Panc1 (cell line): Measurements from ENCODE around the gene TSPAN15. TPM values are rescaled to one million over a fixed set of nuclear protein-coding genes. Genes with fewer than 3 reads are reported as not detected.
A peak's percentile ranks its signal among the peaks of the same experiment; 100 is the strongest.

Experiments
- ATAC-seq: fragments of 200-7000 bp; cut with Tn5 transposase; 2 replicates; pipeline ENCODE4 v1.9.1; 2020; ENCODE audit warnings: mild to moderate bottlenecking, moderate library complexity
- BruUV-seq: library from RNA; stranded (reverse); fragments of 400-500 nt; replicated peaks from 2 replicates; lab custom pipeline; 2021; lab: Mats Ljungman, UMichigan
- CTCF ChIA-PET: fragments of 300-600 bp; sonication (Branson Sonifier 250); formaldehyde crosslinking; loops from one replicate; lab custom pipeline; 2022; ENCODE audit warnings: antibody characterized with exemption; lab: Charles Lee
- POLR2A ChIA-PET: fragments of 300-600 bp; sonication (Branson Sonifier 250); formaldehyde crosslinking; loops from one replicate; lab custom pipeline; 2022; ENCODE audit warnings: antibody characterized with exemption; lab: Charles Lee
- DNase-seq: peaks from one replicate; pipeline ENCODE4 v3.0.0-alpha.2; 2010; ENCODE audit warnings: low read depth, low spot score
- H3K27ac ChIP-seq: 2 replicates; pipeline ENCODE4 v1.5.1; 2011; ENCODE audit warnings: mild to moderate bottlenecking, low read length, inconsistent platforms
- H3K27me3 ChIP-seq: fragments of 200-500 bp; sonication (Bioruptor generic); 2 replicates; pipeline ENCODE4 v1.6.0; 2014; ENCODE audit warnings: low read length, inconsistent platforms; ENCODE audit not compliant: control insufficient read depth, insufficient read depth
- H3K36me3 ChIP-seq: fragments of 200-500 bp; sonication (Bioruptor generic); 2 replicates; pipeline ENCODE4 v1.5.1; 2014; ENCODE audit warnings: inconsistent platforms, mild to moderate bottlenecking, low read length, moderate library complexity; ENCODE audit not compliant: control insufficient read depth, insufficient read depth
- H3K4me1 ChIP-seq: 2 replicates; pipeline ENCODE4 v1.5.1; 2011; ENCODE audit warnings: inconsistent platforms, mild to moderate bottlenecking, low read length, moderate library complexity; ENCODE audit not compliant: control insufficient read depth, insufficient read depth
- H3K4me3 ChIP-seq, 2 experiments: 2 replicates each; pipeline ENCODE4 v1.5.1; 2011 to 2012; ENCODE audit warnings: low read depth in 2 of 2, low read length in 2 of 2, mild to moderate bottlenecking in 2 of 2, inconsistent platforms in 1 of 2, moderate library complexity in 1 of 2
- H3K9me3 ChIP-seq: fragments of 200-500 bp; sonication (Bioruptor generic); 2 replicates; pipeline ENCODE4 v1.5.1; 2014; ENCODE audit warnings: low read depth, mild to moderate bottlenecking, inconsistent platforms, low read length, moderate library complexity; ENCODE audit not compliant: control insufficient read depth, insufficient read depth
- POLR2AphosphoS5 ChIP-seq: IDR thresholded peaks from 2 replicates; pipeline ENCODE4 v1.6.1; 2012; ENCODE audit warnings: mild to moderate bottlenecking, low read depth, low read length, moderate library complexity
- SIN3A ChIP-seq: IDR thresholded peaks from 2 replicates; pipeline ENCODE4 v1.6.1; 2012; ENCODE audit warnings: low read depth, mild to moderate bottlenecking, low read length, moderate library complexity, borderline replicate concordance; ENCODE audit not compliant: insufficient read depth
- TCF7L2 ChIP-seq: IDR thresholded peaks from 2 replicates; pipeline ENCODE4 v1.6.1; 2011; ENCODE audit warnings: mild to moderate bottlenecking, low read depth, low read length, inconsistent platforms
- in situ Hi-C: cut with HindIII; loops from 2 replicates; pipeline ENCODE4 v1.10.0; 2016; ENCODE audit warnings: low sequenced_read_pairs, low pct_unique_long_range_greater_than_20kb
- intact Hi-C: fragments of 100-400 bp; cut with micrococcal nuclease; formaldehyde crosslinking; loops from one replicate; pipeline ENCODE4 v1.10.0; 2022; ENCODE audit not compliant: unreplicated experiment
- total RNA-seq: library from RNA; stranded (reverse); gene quantifications from one replicate; pipeline ENCODE4 v1.2.1, GENCODE V29; 2021; ENCODE audit not compliant: unreplicated experiment
- TF ChIP-seq, protein P1 (sequence below): fragments of 450-650 bp; IDR thresholded peaks from 2 replicates; pipeline ENCODE4 v1.5.1; 2017; ENCODE audit warnings: mild to moderate bottlenecking
- TF ChIP-seq, protein P2 (sequence below), 2 experiments: IDR thresholded peaks; 2 replicates each; pipeline ENCODE4 v1.6.1; 2011 to 2012; ENCODE audit warnings: low read depth in 2 of 2, control low read depth in 1 of 2, low read length in 1 of 2, mild to moderate bottlenecking in 1 of 2, moderate library complexity in 1 of 2; ENCODE audit not compliant: insufficient read depth in 1 of 2

Gene TSPAN15
- total RNA-seq, 1 experiment from 2014 or later: 199 TPM

DNA sequence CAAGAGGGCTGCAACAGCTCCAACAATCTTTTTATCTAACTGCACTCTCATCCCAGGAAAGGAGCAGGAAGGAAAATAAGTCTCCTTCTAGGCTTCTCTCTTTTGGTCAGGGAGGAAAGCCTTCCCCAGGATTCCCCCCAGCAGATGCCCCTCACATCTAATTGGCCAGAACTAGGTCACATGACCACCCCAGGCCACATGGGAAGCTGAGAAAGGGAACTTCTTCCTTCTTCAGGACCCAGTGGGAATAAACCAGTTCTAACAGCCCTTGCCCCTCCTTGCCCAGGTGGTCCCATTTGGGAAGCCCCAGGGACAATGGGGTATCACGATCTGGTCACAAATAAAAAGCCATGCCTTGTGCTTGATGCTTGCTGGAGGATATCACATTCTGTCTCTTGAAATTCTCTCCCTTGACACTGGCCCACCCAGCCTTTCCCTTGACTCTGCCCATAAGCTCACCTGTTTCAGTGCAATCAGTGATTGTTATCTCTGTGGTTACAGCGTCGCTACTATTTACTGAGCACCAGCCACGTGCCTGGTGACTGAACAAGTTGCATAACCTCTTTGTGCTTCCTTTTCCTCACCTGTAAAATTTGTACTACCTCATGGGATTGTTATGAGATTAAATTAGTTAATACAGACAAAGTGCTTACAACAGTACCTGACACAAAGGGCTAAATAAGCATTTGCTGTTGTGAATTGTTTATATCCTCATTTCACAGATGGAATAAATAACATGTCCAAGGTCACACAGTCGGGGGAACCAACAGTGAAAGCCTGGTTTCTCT, 25.6 kb upstream of the TSPAN15 start:
- POLR2A ChIA-PET: no interaction called here
- TF ChIP-seq TCF7L2 (no peak), POLR2AphosphoS5 (no peak), SIN3A (no peak)
- TF ChIP-seq, protein P1, sequence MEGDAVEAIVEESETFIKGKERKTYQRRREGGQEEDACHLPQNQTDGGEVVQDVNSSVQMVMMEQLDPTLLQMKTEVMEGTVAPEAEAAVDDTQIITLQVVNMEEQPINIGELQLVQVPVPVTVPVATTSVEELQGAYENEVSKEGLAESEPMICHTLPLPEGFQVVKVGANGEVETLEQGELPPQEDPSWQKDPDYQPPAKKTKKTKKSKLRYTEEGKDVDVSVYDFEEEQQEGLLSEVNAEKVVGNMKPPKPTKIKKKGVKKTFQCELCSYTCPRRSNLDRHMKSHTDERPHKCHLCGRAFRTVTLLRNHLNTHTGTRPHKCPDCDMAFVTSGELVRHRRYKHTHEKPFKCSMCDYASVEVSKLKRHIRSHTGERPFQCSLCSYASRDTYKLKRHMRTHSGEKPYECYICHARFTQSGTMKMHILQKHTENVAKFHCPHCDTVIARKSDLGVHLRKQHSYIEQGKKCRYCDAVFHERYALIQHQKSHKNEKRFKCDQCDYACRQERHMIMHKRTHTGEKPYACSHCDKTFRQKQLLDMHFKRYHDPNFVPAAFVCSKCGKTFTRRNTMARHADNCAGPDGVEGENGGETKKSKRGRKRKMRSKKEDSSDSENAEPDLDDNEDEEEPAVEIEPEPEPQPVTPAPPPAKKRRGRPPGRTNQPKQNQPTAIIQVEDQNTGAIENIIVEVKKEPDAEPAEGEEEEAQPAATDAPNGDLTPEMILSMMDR: no peak
- intact Hi-C loops: loop anchor here (5.0 kb wide), 1 partner anchor 72 kb away; no protein-coding TSS in a partner anchor

DNA sequence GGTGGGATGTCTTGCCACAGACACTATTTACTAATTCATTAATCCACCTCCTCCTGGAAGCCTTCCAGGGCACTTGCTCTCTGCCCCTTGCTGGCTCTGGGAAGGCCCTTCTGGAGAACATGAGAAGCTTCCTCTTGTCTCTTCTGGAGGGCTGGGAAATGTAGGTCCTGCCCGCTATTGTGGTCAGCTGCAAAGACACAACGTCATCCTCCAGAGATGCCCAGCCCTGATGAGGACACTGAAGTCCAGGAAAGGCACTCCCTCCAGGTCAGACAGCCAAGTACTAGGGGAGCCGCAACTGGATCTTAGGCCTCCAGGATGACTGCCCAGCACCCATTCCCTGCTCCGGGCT, 24.9 kb upstream of the TSPAN15 start:
- H3K9me3 ChIP-seq: no peaks in the 10 kb centered on the region
- no TSS peak for BruUV-seq
- TF ChIP-seq TCF7L2: no peak
- TF ChIP-seq, protein P1: no peak
- TF ChIP-seq POLR2AphosphoS5: no peak
- TF ChIP-seq, protein P2, sequence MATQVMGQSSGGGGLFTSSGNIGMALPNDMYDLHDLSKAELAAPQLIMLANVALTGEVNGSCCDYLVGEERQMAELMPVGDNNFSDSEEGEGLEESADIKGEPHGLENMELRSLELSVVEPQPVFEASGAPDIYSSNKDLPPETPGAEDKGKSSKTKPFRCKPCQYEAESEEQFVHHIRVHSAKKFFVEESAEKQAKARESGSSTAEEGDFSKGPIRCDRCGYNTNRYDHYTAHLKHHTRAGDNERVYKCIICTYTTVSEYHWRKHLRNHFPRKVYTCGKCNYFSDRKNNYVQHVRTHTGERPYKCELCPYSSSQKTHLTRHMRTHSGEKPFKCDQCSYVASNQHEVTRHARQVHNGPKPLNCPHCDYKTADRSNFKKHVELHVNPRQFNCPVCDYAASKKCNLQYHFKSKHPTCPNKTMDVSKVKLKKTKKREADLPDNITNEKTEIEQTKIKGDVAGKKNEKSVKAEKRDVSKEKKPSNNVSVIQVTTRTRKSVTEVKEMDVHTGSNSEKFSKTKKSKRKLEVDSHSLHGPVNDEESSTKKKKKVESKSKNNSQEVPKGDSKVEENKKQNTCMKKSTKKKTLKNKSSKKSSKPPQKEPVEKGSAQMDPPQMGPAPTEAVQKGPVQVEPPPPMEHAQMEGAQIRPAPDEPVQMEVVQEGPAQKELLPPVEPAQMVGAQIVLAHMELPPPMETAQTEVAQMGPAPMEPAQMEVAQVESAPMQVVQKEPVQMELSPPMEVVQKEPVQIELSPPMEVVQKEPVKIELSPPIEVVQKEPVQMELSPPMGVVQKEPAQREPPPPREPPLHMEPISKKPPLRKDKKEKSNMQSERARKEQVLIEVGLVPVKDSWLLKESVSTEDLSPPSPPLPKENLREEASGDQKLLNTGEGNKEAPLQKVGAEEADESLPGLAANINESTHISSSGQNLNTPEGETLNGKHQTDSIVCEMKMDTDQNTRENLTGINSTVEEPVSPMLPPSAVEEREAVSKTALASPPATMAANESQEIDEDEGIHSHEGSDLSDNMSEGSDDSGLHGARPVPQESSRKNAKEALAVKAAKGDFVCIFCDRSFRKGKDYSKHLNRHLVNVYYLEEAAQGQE (IDR thresholded peaks at IDR 0.05; ENCODE audit: insufficient read depth in 1 of 2, low read depth in 2 of 2, low read length in 1 of 2): no peak
- no peak for TF ChIP-seq SIN3A
- H3K4me1 ChIP-seq: peaks cover 25% of the 10 kb centered on the region
- H3K27ac ChIP-seq: peak overlapping the region; percentile 39
- no peaks in the 10 kb centered on the region for H3K27me3 ChIP-seq
- ChIA-PET POLR2A (no interaction called here), CTCF (interaction anchor here (0.7 kb wide), 1 partner anchor 18 kb away, joined by 4 read pairs; no protein-coding TSS in a partner anchor)
- in situ Hi-C loops: no loop called here
- DNase-seq: no peak
- ATAC-seq: peak; percentile 21; the same call in 1 of the 2 replicates
- intact Hi-C loops: loop anchor here (5.0 kb wide), 1 partner anchor 71 kb away; no protein-coding TSS in a partner anchor
- H3K36me3 ChIP-seq: no peaks in the 10 kb centered on the region
- no peak overlapping the region for H3K4me3 ChIP-seq

More for the DNA sequence above, 25.6 kb upstream of the TSPAN15 start:
- Histone ChIP-seq H3K4me3 (no peak overlapping the region), H3K36me3 (no peaks in the 10 kb centered on the region), H3K4me1 (peaks cover 25% of the 10 kb centered on the region), H3K27me3 (no peaks in the 10 kb centered on the region), H3K27ac (peak overlapping the region; percentile 39; the same call in 1 of the 2 replicates), H3K9me3 (no peaks in the 10 kb centered on the region)
- no TSS peak for BruUV-seq
- CTCF ChIA-PET: interaction anchor here (0.6 kb wide), 1 partner anchor 173 kb away, joined by 6 read pairs; no protein-coding TSS in a partner anchor
- DNase-seq (no peak), ATAC-seq (no peak)
- in situ Hi-C loops: no loop called here
